ENCODE results near the gene ZNF550.

GRCh38 chr19:57583521-57584416 lies 24.1 kb upstream of the ZNF550 start, which contains the start of gene ZIK1:
- no peak for TF ChIP-seq CTCF (IDR thresholded peaks at IDR 0.05; ENCODE audit: extremely low read depth in 1 of 2, insufficient read depth in 1 of 2, low read depth in 1 of 2, low read length in 2 of 2)
- no peak for TF ChIP-seq POLR2A (IDR thresholded peaks at IDR 0.05; ENCODE audit: low read depth, low read length)
- TF ChIP-seq POLR2AphosphoS5 (IDR thresholded peaks at IDR 0.05; ENCODE audit: insufficient read depth, low read depth, low read length): no peak
- TF ChIP-seq EZH2 (IDR thresholded peaks at IDR 0.05; ENCODE audit: borderline replicate concordance, low read depth, low read length, severe bottlenecking): no peak

All from endothelial cell of umbilical vein (primary cell).